Islet precursor cell (in vitro differentiated cells): ENCODE data around the gene ZYG11B.
"Not testable (repeated sequence)": the region's sequence is repeated elsewhere in the genome, so short reads cannot be mapped to it uniquely, and the experiment has no call there.

Experiments used
- DNase-seq: peaks from one replicate; pipeline ENCODE4 v3.0.0-alpha.2; 2018

Gene ZYG11B

DNA sequence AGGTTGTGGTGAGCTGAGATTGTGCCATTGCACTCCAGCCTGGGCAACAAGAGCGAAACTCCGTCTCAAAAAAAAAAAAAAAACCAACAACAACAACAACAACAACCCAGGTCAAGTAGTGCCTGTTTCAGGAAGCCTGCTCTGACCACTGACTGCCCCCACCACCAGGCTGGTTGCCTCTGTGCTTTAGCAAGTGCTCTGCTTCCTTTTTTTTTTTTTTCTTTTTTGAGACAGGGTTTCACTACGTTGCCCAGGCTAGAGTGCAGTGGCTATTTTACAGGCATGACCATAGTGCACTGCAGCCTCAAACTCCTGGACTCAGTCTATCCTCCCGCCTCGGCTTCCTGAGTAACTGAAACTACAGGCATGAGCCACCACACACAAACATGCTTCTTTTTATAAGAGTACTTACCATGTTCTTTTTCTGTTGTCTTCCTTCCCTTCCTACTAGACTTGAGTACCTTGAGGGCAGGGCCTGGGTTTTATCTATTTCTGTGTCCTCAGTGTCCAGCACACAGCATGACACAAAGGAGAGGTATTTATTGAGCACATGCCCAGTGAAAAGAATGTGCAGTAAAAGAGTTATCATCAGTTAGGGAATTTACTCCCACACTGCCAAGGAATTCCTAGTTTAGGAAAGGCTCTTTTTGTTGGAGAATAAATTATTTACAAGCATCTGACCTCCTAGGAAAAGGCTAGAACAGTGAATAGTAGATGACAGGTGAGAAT, 18.2 kb upstream of the ZYG11B start:
- peak; percentile 91 for DNase-seq

DNA sequence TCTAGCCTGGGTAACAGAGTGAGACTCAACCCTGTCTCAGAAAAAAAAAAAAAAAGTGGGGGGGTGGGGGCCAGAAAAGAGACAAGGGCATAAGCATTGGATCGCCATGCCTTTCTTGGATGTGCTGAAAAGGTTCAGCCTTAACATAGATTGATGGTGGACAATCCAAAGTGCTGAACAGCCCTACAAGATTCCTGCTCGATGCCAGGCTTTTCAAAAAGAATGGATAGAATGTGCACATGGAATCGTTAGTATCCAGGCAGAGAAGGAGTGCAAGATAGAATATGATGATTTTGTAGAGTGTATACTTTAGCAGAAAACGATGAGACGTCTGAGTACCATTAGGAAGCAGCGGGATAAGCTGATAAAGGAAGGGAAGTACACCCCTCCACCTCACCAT, 17.2 kb upstream of the ZYG11B start:
- no peak for DNase-seq

DNA sequence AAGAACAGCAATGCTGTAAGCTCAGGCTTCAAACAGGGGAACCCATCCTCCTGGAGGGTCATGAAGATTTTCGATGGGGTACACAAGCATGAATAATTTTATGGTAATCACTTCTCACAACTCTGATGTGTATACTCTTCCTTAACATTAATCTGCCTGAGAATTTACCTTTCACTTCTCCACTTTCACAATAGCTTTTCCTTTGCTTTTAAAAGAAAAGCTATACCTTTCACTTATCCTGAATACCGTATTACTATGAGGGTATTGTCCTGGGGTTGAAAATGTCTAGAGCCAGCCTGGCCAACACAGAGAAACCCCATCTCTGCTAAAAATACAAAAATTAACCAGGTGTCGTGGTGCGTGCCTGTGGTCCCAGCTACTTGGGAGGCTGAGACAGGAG, 12.7 kb upstream of the ZYG11B start:
- no peak for DNase-seq

DNA sequence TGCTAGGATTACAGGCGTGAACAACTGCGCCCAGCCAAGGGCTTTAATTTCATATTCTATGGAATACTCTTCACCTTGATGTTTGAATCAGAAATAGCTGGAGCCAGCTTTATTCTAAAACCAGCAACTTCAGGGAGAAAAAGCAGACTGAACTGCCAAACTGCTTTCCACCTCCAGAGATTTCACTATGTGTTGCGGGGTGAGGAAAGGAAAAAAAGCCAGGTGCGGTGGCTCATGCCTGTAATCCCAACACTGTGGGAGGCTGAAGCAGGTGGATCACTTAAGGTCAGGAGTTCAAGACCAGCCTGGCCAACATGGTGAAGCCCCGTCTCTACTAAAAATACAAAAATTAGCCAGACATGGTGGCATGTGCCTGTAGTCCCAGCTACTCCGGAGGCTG, 11.0 kb upstream of the ZYG11B start:
- not testable (repeated sequence) for DNase-seq

DNA sequence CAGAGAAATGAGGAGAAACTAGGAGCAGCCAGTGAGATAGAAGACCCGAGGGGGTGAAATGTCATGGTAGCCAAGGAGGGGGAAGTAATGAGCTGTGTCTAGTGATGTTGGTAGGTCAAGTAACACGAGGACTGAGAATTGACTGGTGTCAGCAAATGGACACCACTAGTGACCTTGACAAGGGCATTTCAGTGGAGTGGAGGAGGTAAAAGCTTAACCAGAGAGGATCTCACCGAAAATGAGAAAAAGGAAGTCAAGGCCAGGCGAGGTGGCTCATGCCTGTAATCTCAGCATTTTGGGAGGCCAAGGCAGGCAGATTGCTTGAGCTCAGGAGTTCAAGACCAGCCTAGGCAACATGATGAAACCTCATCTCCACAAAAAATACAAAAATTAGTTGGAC, 3.0 kb upstream of the ZYG11B start:
- DNase-seq = no peak

DNA sequence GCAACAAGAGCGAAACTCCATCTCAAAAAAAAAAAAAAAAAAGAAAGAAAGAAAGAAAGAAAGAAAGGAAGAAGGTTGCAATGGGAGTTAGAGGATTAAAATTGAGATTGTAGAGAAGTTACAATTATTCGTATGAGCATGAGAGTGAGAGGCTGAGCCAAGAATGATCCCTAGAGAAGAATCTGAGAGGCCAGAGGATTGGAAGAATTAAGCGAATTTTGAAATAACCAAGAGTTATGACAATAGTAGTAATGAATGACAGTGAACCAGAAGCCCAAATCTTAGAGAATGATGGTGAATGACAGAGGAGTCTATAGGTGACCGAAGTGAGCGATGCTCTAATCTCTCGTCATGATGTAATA, 369 bp upstream of the ZYG11B start:
- no peak for DNase-seq

DNA sequence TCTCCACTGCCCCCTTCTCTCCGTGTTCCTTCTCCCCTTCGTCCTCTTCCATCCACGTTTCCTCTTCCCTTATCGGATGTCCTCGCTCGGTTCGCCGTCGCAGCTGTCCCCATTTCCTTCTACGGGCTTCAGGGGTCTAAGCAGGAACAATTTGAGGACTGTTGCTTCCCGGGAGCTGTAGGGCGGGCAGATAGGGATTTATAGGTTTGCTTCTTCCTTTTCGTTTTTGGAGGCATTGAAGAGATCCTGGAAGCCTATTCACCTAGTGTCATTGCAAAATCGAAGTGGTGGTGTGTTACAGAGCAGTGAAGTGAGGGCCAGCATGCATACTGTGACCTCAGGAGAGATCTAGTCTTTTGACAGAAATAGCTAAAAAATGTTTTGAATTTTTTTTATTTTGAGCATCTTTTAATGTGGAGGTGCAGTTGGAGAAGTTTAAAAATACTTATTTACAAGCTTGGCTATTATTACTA, 897 bp downstream of the ZYG11B start:
- no peak for DNase-seq

DNA sequence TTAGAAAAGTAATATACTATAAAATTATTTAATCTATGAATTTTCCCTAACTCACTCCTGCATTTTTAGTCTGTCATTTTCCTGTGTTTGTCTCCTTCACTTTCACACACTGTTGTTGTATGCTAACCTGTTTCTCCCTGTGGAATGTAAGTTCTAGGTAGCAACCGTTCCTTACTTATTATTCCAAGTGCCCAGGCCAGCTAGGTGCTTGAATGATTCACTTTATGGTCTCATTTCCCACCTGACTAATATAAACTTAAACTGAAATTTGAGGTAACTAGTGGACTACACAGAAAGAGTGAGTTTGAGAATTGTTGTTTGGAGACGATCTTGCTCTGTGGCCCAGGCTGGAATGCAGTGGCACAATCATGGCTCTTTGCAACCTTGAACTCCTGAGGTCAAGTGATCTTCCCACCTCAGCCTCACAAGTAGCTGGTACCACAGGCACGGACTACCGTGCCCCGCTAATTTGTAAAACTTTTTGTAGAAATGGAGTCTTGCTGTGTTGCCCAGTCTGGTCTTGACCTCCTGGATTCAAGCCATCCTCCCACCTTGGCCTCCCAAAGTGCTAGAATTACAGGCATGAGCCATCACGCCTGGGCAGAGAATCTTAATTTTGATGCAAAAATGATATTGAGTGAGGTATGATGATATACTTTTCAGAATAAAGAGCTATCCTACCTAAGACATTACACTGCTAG, 1.9 kb downstream of the ZYG11B start:
- no peak for DNase-seq

DNA sequence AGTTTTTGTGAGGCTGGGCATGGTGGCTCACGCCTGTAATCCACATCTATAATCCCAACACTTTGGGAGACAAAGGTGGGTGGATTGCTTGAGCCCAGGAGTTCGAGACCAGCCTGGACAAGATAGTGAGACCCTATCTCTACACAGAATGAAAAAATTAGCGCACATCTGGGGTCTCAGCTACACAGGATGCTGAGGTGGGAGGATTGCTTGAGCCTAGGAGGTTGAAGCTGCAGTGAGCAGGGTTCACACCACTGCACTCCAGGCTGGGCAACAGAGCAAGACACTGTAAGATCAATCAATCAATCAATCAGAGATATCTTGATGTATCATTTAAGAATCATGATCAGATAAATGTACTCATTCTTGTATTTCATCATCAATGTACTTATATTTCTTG, 7.1 kb downstream of the ZYG11B start:
- no peak for DNase-seq

DNA sequence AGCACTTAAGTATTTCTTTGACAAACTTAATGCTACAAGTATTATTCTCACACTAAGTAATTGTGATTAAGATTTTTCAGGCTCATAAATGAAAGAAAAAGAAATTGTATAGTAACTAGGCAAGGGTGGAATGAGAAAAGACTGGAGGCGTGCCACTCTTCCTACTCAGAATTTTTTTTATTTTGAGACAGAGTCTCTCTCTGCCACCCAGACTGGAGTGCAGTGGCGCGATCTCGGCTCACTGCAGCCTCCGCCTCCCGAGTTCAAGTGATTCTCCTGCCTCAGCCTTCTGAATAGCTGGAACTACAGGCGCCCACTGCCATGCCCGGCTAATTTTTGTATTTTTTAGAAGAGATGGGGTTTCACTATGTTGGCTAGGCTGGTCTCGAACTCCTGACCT, 9.1 kb downstream of the ZYG11B start:
- not testable (repeated sequence) for DNase-seq

DNA sequence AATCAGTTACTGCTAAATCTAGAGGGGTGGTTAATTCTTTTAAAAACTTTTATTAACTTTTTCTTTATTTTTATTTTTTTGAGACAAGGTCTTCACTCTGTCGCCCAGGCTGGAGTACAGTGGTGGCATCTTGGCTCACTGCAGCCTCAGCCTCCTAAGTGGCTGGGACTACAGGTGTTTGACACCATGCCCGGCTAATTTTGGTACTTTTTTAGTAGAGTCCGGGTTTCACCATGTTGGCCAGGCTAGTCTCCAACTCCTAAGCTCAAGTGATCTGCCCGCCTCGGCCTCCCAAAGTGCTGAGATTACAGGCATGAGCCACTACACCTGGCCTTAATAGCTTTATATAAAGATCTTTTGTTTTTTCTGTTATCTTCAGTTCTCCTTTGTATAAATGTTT, 11.9 kb downstream of the ZYG11B start:
- DNase-seq = no peak

DNA sequence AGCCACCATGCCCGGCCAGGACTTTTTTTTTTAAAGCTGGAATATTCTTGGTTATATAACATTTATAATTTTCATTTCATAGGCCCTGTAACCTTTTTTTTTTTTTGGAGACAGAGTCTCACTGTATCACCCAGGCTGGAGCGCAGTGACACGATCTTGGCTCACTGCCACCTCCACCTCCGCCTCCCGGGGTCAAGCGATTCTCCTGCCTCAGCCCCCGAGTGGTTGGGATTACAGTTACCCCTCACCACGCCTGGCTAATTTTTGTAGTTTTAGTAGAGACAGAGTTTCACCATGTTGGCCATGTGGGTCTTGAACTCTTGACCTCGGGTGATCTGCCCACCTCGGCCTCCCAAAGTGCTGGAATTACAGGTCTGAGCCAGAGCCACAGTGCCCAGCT, 12.6 kb downstream of the ZYG11B start:
- DNase-seq = no peak

DNA sequence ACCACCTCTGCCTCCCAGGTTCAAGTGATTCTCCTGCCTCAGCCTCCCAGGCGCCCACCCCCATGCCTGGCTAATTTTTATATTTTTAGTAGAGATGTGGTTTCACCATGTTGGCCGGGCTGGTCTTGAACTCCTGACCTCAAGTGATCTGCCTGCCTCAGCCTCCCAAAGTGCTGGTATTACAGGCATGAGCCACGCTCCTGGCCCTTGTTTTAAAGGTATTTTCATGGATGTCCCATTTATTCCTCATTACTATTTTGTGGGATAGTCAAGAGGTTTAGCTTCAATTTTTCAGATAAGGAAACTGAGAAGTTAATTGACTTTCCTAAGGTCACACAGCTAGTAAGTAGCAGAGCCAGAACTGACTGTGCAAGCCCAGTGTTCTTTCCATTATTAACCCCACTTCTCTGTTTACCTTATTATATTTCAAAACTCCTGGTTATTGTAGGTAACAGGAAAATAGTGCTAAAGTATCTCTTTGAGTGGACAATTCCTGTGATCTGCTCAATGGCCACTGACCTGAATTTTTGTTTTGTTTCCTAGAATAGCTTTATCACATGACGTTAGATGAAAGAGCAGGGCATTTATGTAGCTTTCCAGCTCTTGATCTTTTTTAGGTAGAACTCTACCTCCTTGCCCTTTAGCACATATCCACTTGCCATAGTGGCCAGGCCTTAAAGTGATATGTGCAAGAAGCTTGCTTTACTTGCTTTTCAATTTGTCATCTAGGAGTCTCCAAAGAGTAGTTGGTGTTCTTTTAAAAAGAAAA, 13.6 kb downstream of the ZYG11B start:
- DNase-seq = no peak

DNA sequence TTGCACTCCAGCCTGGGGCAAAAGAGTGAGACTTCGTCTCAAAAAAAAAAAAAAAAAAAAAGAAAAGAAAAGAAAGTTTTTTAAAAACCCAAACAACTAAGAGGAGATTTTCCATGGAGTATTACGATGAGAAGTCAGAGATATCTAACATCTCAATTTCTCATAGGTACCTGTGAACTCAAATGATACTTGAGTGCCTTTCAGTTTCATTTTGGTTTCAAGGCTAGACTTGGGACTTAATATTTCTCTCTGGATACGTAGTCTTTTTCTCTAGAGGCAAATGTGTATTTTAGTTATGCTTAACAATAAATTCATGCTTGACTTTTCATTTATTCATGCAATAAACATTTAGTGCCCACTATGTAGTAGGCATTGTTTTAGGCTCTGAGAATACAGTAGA, 15.0 kb downstream of the ZYG11B start:
- DNase-seq = no peak

DNA sequence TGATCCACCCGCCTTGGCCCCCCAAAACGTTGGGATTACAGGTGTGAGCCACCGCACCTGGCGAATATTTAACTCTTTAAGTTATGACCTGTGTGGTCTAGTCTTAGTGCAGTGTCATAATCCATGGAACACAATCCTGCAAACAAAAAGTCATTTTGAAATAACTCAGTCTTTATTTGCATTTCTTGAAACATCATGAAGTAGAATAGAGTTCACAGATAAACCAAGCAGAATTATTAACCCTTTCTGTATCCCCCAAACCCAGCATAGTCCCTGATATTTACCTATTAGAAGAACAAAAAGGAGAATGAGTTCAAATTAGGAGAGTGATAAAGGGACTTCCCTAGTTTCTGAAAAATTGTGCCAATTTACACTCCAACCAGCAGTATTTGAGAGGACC, 19.9 kb downstream of the ZYG11B start:
- no peak for DNase-seq

DNA sequence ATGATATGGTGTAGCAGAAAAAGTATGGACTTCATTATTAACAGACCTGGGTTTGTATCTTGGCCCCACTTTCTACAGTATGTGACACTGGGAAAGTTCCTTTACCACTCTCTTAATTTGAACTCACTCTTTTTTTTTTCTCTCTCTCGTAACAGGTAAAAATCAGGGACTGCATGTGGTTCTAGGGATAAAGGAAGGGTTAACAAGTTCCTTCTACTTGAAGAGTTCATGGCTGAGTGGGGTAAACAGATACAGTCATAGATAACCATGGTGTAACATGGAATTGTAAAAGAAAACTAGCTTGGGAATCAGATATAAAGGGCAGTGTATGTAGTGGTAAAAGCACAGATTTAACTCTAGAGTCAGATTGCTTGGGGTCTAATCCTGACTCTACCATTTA, 21.2 kb downstream of the ZYG11B start:
- no peak for DNase-seq

DNA sequence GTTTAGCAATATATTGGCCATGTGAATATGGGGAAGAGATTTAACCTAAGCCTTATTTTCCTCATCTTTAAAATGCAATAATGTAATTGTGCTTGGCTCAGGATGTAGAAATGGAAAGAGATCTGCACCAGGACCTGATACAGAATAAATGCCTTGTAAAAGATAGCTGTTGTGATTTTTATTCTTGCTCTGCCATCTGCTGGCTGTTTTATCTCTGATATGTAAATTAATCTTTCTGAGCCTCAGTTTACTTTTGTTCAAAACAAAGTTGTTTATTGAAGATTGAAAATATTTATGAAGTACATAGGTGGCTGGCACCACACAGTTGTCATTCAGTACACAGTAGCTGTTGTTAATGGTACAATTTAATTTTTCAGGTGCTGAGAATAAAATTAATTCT, 21.9 kb downstream of the ZYG11B start:
- no peak for DNase-seq

DNA sequence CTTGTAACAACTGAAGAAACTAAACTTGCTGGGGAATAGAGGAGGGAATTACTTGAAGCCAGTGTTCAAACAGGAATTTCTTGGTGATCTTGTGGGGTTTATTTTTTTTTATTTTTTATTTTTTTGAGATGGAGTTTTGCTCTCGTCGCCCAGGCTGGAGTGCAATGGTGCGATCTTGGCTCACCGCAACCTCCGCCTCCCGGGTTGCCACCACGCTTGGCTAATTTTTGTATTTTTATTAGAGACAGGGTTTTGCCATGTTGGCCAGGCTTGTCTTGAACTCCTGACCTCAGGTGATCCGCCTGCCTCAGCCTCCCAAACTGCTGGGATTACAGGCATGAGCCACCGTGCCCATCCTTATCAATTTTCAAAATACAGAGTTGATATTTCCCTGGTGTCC, 23.2 kb downstream of the ZYG11B start:
- DNase-seq = not testable (repeated sequence)

DNA sequence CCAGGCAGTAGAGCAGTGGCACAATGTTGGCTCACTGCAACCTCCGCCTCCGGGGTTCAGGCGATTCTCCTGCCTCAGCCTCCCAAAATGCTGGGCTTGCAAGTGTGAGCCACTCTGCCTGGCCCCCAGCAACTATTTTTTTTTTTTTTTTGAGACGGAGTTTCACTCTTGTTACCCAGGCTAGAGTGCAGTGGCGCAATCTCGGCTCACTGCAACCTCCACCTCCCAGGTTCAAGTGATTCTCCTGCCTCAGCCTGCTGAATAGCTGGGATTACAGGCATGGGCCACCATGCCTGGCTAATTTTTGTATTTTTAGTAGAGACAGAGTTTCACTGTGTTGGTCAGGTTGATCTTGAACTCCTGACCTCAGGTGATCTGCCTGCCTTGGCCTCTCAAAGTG, 23.9 kb downstream of the ZYG11B start:
- DNase-seq = not testable (repeated sequence)

DNA sequence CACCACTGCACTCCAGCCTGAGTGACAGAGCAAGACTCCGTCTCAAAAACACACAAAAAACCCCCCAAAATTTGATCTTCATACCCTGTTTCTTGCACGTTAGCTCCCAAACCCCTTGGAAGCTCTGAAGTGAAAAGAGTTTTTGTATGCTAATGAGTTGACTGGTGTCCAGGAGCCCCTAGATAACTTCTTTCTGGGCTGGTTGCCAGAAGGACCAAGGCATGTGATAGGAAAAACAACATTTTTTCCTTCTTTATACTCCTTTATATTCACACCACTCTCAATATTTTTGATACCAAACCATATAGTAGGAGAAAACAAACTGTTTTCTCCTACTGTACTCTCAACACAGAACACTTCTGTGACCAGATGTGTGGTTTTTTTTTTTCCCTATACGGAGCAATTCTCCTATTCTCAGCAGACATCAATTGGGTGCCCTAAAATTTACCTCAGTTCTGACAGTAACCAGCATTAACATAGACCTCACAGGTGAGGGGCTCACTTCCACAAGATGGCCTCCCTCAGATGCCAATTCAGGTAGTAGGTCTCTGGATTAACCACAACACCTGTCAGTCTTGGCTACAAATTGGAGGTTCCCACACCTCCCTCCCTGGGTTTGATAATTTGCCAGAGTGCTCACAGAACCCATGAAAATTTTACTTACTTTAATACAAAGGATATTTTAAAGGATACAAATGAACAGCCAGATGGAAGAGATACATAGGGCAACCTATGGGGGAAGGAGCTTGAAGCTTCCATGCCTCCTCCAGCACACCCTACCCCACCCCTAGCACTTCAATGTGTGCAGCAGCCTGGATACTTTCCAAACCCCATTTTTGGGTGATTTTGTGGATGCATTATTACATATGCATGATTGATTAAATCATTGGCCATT, 25.6 kb downstream of the ZYG11B start:
- DNase-seq = no peak

DNA sequence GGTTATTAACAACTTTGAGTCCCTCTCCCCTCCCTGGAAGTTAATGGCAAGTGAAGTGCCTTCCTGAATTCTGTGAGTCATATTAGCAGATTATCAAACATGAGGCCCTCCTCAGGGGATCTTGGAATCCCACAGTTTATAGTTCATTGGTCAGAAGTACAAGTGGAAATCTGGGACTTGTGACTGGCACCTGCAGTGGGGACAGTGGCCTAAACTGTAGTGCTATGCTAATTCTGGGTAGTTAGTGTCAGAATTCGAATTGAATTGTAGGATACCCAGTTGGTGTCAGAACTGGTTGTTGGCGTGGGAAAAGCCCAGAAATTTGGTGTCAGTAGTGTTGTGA, 26.2 kb downstream of the ZYG11B start:
- DNase-seq = no peak

DNA sequence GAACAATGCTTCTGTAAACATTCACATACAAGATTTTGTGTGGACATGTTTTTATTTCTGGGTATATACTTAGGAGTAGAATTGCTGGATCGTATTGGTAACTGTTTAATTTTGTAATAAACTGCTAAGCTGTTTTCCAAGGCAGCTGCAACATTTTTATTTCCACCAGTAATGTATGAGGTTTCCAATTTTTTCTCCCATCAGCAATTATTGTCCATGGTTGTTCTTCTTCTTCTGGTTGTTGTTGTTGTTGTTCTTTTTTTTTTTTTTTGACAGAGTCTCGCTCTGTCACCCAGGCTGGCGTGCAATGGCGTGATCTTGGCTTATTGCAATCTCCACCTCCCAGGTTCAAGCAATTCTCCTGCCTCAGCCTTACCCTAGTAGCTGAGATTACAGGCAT, 26.9 kb downstream of the ZYG11B start:
- no peak for DNase-seq

DNA sequence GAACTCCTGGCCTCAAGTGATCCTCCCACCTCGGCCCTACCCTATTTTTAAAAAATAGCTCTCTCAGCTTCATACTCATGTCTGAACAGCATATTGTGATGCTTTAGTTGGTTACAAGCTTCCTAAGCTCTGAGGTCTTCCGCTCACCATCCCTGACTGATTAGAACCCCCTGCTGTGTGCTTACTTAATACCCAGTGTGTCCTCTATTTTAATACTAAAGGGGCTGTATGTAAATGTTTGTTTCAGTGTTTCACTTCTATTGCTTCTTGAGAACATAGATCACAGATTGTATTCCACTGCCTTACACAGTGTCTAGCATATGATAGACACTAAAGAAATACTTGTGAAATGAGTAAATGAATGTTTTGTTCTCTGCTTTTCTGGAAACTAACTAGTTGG, 29.8 kb downstream of the ZYG11B start:
- no peak for DNase-seq
